Amniotic stem cell (primary cell): ENCODE results near the gene MAGI2.

Experiments
- DNase-seq: peaks from one replicate; lab custom pipeline; 2025; lab: John Stamatoyannopoulos, UW

MAGI2 gene

GRCh38 chr7:78141522-78142281, 1311.8 kb downstream of the MAGI2 start:
- DNase-seq: peak; percentile 30

- DNase-seq: no peak
Observed at GRCh38 chr7:78140109-78140508, 1313.4 kb downstream of the MAGI2 start.

GRCh38 chr7:78139335-78139734, 1314.1 kb downstream of the MAGI2 start:
- DNase-seq: no peak

- DNase-seq: no peak
Observed at GRCh38 chr7:78134774-78135173, 1318.7 kb downstream of the MAGI2 start.

- peak; percentile 81 for DNase-seq
Observed at GRCh38 chr7:78134256-78134655, 1319.2 kb downstream of the MAGI2 start.

GRCh38 chr7:78130446-78131215, 1322.8 kb downstream of the MAGI2 start:
- DNase-seq: no peak

- no peak for DNase-seq
Observed at GRCh38 chr7:78129865-78130264, 1323.6 kb downstream of the MAGI2 start.

- no peak for DNase-seq
Observed at GRCh38 chr7:78127009-78127408, 1326.5 kb downstream of the MAGI2 start.

GRCh38 chr7:78125884-78126283, 1327.6 kb downstream of the MAGI2 start:
- no peak for DNase-seq

GRCh38 chr7:78124216-78124615, 1329.3 kb downstream of the MAGI2 start:
- no peak for DNase-seq

GRCh38 chr7:78121888-78122287, 1331.6 kb downstream of the MAGI2 start:
- DNase-seq: no peak

- DNase-seq: no peak
Observed at GRCh38 chr7:78118470-78118869, 1335.0 kb downstream of the MAGI2 start.

- no peak for DNase-seq
Observed at GRCh38 chr7:78115876-78116275, 1337.6 kb downstream of the MAGI2 start.

GRCh38 chr7:78114993-78115392, 1338.5 kb downstream of the MAGI2 start:
- DNase-seq: no peak

- no peak for DNase-seq
Observed at GRCh38 chr7:78112488-78112887, 1341.0 kb downstream of the MAGI2 start.

GRCh38 chr7:78111386-78111785, 1342.1 kb downstream of the MAGI2 start:
- no peak for DNase-seq

- DNase-seq: no peak
Observed at GRCh38 chr7:78103475-78103874, 1350.0 kb downstream of the MAGI2 start.

- DNase-seq: no peak
Observed at GRCh38 chr7:78101076-78101475, 1352.4 kb downstream of the MAGI2 start.

- DNase-seq: no peak
Observed at GRCh38 chr7:78099715-78100394, 1353.6 kb downstream of the MAGI2 start.

GRCh38 chr7:78095549-78095948, 1357.9 kb downstream of the MAGI2 start:
- no peak for DNase-seq

GRCh38 chr7:78092331-78092730, 1361.1 kb downstream of the MAGI2 start:
- no peak for DNase-seq

- no peak for DNase-seq
Observed at GRCh38 chr7:78090616-78091015, 1362.9 kb downstream of the MAGI2 start.
